ENCODE measurements around the gene BSX.

BSX gene

DNA sequence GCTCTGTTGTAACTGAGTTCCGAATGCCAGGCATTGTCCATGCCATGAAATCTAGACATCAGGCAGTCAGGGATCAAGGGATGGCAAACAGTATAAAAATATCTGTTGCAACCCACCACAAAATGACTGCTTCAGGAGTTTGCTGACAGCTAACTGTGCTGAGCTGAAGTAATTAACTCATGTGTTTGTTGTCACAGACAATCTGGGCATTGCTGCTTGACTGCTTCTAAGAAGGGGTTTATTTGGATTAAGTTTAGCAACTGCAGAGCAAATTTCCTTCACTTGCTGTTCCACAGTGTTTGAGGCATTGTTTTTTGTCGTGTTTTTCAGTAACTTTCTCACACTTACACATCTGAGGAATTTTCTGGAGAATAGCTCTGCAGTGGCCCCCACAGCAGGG is 30.4 kb downstream of the BSX start:
- DNase-seq, result no peak

DNA sequence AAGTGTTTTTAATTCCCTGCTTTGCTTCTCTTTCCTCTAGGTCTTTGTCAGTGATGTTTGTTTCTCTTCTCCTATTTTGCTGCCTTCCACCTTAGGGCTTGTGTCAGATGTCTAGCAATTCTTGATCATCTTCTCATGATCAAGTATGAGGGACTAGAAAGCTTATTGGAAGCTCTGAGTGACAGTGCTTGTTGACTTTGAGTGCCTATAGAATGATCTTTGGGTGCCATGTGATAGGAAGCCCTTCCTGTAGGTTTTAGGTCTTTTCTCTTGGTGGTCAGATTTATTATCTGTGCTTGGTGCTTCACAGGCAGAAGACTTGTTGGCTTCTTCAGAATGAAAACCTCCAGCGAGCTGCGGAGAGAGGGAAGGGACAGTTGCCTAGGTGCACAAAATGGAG is 43.1 kb downstream of the BSX start:
- DNase-seq, result no peak

DNA sequence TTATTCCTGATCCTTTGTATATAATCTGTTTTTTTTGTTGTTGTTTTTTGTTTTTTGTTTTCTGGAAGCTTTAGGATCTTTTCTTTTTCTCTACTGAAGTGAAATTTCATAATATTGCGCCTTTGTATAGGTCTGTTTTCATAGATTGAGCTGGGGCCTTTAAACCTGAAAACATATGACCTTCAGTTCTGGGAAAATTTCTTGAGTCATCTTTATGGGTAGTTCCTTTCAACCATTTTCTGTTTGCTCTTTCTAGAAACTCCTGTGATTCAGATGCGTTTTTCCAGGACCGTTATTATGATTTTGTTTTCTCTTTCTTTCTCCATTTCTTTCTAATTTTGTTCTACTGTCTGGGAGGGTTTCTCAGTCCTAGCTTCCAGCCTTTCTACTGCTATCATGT is 43.7 kb downstream of the BSX start:
- no peak for DNase-seq

DNA sequence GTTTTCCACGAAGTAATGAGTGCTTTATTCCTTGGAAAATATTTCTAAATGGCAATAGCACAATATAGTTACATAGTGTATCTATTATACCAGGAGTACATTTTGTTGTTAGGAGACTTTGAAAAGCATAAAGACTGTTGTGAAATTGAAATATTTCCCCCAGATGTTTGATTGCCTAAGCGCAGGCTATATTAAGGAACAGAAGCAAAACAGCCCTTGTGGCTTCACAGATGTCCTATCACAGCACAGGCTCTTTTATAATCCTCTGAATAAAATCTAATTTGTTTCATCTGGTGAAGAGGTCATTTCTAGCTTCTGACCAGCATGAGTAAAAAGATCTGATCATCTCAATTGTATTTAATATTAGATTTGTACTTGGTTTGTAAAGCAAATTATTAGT is 48.2 kb downstream of the BSX start:
- no peak for DNase-seq

DNA sequence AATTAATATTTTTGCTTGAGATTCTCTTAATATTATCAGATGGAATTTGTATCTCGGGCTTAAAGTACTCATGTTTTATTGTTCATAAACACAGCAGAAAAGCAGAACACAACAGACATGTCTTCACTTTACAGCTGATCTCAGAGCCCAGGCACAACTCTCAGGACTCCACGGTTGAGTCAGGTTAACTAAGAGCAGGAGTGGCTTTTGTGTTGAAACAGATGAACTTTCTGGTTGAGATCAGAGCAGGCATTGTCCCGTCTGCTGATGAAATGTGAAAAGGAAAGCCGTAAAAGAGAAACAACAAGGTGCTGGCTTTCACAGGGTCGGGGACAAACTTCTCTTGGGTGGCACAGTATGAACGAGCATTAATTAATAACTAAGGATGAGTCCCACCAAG is 50.1 kb downstream of the BSX start:
- no peak for DNase-seq
